ENCODE data around the gene SIM1.

SIM1 gene

GRCh38 chr6:100456141-100456907 lies 8.4 kb downstream of the SIM1 start:
- DNase-seq (ENCODE audit: low read depth): no peak

DNA sequence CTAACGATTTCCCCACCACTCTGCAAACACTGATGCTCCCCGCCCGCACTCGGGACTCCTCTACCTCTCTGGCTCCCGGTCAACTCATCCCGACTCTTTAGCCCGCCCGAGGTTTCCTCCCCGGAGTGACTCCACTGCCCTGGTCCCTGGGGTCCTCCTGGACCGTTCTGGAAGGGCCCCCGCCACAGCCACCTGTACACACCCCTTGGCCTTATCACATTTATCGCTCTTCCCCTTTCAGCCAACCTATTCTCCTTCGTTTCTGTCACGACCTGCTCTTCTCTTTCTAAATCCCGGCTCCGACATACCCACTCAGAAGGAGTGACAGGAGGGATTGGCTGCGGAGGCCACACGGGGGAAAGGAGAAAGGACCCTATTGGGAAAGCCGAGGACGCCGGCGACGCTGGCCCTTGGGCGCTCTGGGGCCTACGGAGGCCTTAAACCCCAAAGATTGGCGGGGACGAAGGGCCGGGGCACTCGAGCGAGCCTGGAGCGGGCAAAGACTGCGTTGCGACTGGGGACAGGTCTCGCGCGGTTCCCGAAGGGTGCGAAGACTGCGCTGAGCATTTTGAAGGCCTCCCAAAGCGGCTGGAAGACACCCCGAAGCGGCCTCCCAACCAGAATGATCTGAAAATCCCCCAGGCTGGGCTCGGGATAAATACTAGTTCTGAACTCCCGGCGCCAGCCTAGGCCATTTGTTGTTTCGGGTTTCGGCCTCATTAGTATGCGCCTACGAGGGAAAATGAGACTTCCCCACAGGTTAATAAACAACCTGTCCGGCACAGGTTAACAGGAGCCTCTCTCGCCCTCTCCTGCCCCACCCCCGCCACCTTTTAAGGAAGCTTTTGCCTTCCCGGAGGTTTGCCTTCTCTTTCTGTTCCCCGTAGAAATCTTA lies 9.2 kb downstream of the SIM1 start:
- no peak for DNase-seq (ENCODE audit: low read depth)

- no peak for DNase-seq (ENCODE audit: low read depth)
Observed at GRCh38 chr6:100454551-100455229, 10.0 kb downstream of the SIM1 start.

GRCh38 chr6:100453701-100454521 lies 10.8 kb downstream of the SIM1 start:
- no peak for DNase-seq (ENCODE audit: low read depth)

DNA sequence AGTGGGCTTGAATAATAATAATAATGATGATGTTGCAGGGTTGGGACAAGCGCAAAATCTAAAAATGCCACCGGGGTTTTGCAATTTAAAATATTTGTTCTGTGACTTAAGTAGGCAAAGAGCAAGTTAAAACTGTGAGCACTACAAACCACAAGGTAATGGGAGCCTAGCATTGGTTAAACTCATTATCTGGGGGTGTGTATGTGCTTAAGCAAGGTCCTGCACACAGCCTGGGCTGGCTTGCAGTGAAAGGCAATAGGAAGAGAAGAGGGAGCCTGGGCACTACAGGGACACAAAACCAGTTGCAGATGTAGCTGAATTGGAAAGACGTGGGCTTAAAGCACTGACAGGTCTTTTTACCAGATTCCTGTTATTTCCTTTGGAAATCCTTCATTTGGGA lies 11.7 kb downstream of the SIM1 start:
- no peak for DNase-seq (ENCODE audit: low read depth)

DNA sequence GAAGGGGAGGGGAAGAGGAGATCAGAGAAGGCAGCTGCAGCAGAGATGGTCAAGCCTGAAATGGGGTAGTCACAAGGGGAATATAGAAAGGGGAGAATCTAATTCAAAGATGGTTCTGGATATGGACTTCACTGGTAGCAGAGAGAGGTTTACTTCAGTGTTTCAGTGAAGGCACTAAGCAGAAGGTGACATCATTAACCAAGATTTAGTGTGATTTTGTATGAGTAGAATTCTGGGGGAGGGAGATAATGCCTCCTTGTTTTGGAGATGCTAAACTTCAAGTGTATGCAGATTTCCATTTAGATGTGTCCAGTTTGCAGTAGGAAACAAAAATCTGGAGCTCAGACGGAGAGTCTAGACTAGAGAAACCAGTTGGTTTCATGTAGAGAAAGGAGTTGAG lies 13.1 kb downstream of the SIM1 start:
- no peak for DNase-seq (ENCODE audit: low read depth)

DNA sequence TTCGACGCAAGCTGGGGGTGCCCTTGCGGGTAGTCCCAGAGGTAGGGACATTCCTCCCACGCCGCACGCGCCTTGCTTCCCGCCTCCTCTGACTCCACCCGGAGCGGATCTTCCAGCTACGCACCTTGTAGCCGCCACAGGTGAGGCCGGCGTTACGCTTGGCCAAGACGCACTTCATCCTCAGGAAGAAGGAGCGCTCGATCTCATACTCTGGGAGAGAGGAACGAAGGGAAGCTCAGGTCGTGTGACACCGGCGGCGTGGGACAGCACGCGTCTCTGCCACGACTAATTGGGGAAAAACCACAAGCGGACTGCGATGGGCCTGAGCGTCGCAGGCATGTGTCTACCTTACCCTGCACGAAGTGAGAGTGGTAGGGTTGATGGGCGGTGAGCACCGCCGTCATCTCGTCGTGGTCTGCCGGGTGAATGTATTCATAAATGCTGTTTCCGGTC lies 15.5 kb downstream of the SIM1 start:
- no peak for DNase-seq (ENCODE audit: low read depth)

GRCh38 chr6:100447900-100448748 lies 16.6 kb downstream of the SIM1 start:
- no peak for DNase-seq (ENCODE audit: low read depth)

GRCh38 chr6:100447081-100447899 lies 17.4 kb downstream of the SIM1 start:
- DNase-seq (ENCODE audit: low read depth): no peak

GRCh38 chr6:100446115-100447080 lies 18.3 kb downstream of the SIM1 start:
- no peak for DNase-seq (ENCODE audit: low read depth)

DNA sequence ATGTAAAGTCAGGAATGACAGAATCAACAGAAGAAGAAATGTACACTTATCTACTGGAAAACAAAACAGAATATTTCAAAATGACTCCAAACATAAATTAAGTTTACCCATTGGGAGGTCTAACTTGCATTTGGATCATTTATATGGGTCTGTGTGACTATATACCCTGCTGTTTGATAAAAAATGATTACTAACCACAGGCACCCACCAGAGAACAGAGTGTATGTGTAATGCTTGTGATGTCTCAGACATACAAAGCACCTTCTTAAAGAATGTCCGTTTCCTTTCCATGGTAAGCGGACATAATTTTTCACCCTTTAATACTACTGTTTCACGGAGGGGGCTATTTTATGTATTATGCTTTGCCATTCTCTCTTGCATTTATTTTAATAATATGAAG lies 19.2 kb downstream of the SIM1 start:
- DNase-seq (ENCODE audit: low read depth): no peak

GRCh38 chr6:100440935-100441334 lies 23.8 kb downstream of the SIM1 start:
- no peak for DNase-seq (ENCODE audit: low read depth)

DNA sequence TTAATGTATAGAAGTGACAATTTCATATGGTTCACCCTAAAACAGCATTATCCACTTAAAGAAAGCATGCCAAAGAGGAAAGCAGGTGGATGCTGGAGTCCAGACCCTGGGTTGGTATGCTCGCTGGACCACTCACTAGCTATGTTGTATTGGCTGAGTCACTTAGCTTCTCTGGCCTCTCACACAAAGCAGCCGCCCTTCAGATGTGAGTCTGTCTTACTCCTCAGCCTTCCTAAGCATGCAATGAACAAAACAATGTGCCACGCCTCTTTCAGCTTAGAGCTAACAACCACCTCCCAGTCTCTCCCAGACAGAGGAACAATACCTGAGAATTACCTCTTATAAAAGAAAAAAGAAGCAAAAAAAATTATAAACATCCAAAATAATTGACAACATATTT lies 29.4 kb downstream of the SIM1 start:
- DNase-seq (ENCODE audit: low read depth): no peak

GRCh38 chr6:100433726-100434435 lies 30.8 kb downstream of the SIM1 start:
- no peak for DNase-seq (ENCODE audit: low read depth)

GRCh38 chr6:100432136-100432535 lies 32.6 kb downstream of the SIM1 start:
- no peak for DNase-seq (ENCODE audit: low read depth)

GRCh38 chr6:100430962-100431361 lies 33.8 kb downstream of the SIM1 start:
- no peak for DNase-seq (ENCODE audit: low read depth)

DNA sequence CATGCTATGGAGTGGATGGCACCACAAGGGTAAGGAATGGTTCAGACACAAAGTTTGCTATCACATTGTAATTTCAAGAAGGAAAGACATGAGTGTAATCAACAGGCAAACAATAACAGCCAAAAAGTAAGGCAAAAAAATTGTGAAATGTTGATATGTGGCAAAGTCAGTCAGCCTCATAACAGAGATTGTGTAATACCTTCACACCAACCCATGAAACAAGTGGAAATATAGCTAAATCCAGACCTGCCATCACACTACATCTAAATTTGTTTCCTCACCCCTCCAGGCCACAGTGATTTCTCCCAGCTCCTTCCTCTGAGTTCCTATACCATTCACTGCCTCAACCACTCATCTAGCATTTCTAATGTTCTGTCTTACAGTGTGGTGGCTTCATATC lies 37.3 kb downstream of the SIM1 start:
- DNase-seq (ENCODE audit: low read depth): no peak

DNA sequence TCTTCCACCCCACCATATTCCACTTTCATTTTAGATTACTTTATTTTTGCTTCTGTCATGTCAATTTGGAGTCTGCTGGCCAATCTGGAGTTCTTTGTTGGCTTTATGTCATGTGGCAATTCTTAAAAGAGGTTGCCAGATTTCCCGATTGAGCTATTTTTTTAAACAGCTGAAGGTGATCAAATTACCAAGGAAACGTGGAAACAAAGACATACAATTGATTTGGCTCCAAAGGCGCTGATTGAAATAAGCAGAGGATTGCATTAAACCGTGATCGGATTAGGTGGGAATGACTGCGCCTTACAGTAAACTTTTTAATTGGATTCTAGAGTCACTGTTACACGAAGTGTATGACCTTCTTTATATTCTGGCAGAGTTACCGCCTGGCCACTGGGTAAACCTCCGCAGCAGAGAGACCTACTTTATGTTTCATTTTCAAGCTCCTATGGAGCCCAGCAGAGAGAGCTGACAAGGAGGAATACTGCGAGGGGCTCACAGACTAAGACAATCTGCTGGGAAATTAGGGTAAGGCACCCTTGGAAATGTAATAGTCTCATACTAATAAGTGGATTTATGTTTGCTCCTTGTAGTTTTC lies 37.9 kb downstream of the SIM1 start:
- no peak for DNase-seq (ENCODE audit: low read depth)
